Loucy (cell line): ENCODE results near the gene ACVR1B.

Source experiments
- H2AFZ ChIP-seq: fragments of 200-600 bp; sonication (generic); 2 replicates; pipeline ENCODE4 v1.6.0; 2016; ENCODE audit warnings: antibody characterized with exemption, mild to moderate bottlenecking, low read length, moderate library complexity
- H3F3A ChIP-seq: fragments of 200-600 bp; 2 replicates; pipeline ENCODE4 v1.6.0; 2016; ENCODE audit warnings: antibody characterized with exemption, low read depth, mild to moderate bottlenecking
- H3K27me3 ChIP-seq: fragments of 200-600 bp; sonication (generic); 2 replicates; pipeline ENCODE4 v1.6.1; 2014; ENCODE audit warnings: low read length, mild to moderate bottlenecking; ENCODE audit not compliant: insufficient read depth, poor library complexity, severe bottlenecking
- H3K36me3 ChIP-seq: fragments of 200-600 bp; sonication (generic); 2 replicates; pipeline ENCODE4 v1.6.1; 2016; ENCODE audit warnings: low read length; ENCODE audit not compliant: insufficient read depth
- H3K4me1 ChIP-seq: fragments of 200-600 bp; sonication (generic); 2 replicates; pipeline ENCODE4 v1.5.1; 2014; ENCODE audit warnings: low read length, mild to moderate bottlenecking; ENCODE audit not compliant: insufficient read depth, poor library complexity, severe bottlenecking
- H3K4me2 ChIP-seq: fragments of 200-600 bp; sonication (generic); 2 replicates; pipeline ENCODE4 v1.6.0; 2014; ENCODE audit warnings: antibody characterized with exemption, low read length, low read depth, mild to moderate bottlenecking; ENCODE audit not compliant: poor library complexity, severe bottlenecking
- H3K4me3 ChIP-seq: fragments of 200-600 bp; sonication (generic); 2 replicates; pipeline ENCODE4 v1.5.1; 2014; ENCODE audit warnings: low read length, mild to moderate bottlenecking, mixed read lengths; ENCODE audit not compliant: poor library complexity, severe bottlenecking
- H3K79me2 ChIP-seq: fragments of 200-600 bp; sonication (generic); 2 replicates; pipeline ENCODE4 v1.6.1; 2014; ENCODE audit warnings: low read length; ENCODE audit not compliant: insufficient read depth
- H3K9ac ChIP-seq: fragments of 200-600 bp; sonication (generic); 2 replicates; pipeline ENCODE4 v1.6.0; 2014; ENCODE audit warnings: mild to moderate bottlenecking, low read depth, low read length, moderate library complexity; ENCODE audit not compliant: poor library complexity, severe bottlenecking
- H3K9me2 ChIP-seq: fragments of 200-600 bp; sonication (generic); replicated peaks from 2 replicates; pipeline ENCODE4 v1.6.1; 2016; ENCODE audit warnings: low read depth, low read length, mixed read lengths
- H3K9me3 ChIP-seq: fragments of 200-600 bp; sonication (generic); 2 replicates; pipeline ENCODE4 v1.6.1; 2014; ENCODE audit warnings: mild to moderate bottlenecking, antibody characterized with exemption, low read length, low read depth; ENCODE audit not compliant: insufficient read depth
- H4K20me1 ChIP-seq: fragments of 200-600 bp; sonication (generic); 2 replicates; pipeline ENCODE4 v1.6.0; 2014; ENCODE audit warnings: antibody characterized with exemption, low read length, mild to moderate bottlenecking; ENCODE audit not compliant: insufficient read depth, poor library complexity, severe bottlenecking
- EZH2phosphoT487 ChIP-seq: fragments of 200-600 bp; IDR thresholded peaks from 2 replicates; pipeline ENCODE4 v1.6.1; 2018; ENCODE audit warnings: antibody characterized with exemption, mild to moderate bottlenecking, moderate library complexity, borderline replicate concordance
- TF ChIP-seq, protein P1 (sequence below): fragments of 200-600 bp; sonication (generic); conservative IDR thresholded peaks from 2 replicates; pipeline ENCODE4 v1.5.1; 2014; ENCODE audit warnings: mild to moderate bottlenecking, antibody characterized with exemption, low read length

Gene ACVR1B

DNA sequence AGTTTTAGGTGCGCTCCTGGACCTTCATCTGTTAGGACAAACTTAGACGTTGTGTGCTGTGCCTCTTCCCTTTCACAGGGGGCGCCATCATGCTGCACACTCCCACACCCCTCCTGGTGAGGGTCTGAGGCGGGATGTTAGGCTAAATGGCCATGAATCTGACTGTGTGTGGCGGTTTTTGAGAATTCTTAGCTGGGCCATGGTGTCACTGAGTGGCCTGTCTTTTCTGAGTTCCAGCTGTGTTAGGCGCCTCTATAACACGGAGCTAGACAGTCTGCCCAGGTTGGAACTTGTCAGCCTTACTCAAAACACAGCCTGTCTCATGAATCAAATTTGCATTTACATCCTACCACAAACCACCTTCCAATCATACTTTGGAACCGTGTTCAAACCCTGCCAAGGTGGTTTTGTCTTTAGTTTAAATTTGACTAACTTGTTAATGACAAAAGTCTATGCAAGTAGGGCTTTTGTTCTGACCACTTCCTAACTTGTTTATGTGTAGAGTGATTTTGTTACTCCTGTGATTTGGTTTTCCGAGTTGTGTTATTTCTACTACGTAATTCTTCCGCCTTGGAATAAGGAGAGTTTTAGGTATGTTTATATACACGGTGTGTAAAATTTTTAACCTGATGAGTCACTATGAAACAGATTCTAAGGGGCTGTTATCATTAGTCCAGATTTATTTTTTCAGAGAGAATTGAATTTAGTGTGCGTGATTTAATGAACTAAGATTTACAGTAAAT is 19.6 kb downstream of the ACVR1B start:
- Histone ChIP-seq H3K36me3 (peaks cover 7% of the 10 kb centered on the region; the same call in 1 of the 2 replicates), H4K20me1 (peaks cover 27% of the 10 kb centered on the region), H2AFZ (no peak overlapping the region), H3F3A (peaks cover 7% of the 10 kb centered on the region), H3K9me3 (no peaks in the 10 kb centered on the region), H3K9me2 (no peaks in the 10 kb centered on the region), H3K9ac (peak overlapping the region; percentile 53), H3K79me2 (peaks cover 82% of the 10 kb centered on the region), H3K4me2 (peak overlapping the region; percentile 79), H3K4me1 (peaks cover 58% of the 10 kb centered on the region), H3K27me3 (no peaks in the 10 kb centered on the region), H3K4me3 (peak overlapping the region; percentile 61)
- no peak for TF ChIP-seq EZH2phosphoT487
- TF ChIP-seq, protein P1, sequence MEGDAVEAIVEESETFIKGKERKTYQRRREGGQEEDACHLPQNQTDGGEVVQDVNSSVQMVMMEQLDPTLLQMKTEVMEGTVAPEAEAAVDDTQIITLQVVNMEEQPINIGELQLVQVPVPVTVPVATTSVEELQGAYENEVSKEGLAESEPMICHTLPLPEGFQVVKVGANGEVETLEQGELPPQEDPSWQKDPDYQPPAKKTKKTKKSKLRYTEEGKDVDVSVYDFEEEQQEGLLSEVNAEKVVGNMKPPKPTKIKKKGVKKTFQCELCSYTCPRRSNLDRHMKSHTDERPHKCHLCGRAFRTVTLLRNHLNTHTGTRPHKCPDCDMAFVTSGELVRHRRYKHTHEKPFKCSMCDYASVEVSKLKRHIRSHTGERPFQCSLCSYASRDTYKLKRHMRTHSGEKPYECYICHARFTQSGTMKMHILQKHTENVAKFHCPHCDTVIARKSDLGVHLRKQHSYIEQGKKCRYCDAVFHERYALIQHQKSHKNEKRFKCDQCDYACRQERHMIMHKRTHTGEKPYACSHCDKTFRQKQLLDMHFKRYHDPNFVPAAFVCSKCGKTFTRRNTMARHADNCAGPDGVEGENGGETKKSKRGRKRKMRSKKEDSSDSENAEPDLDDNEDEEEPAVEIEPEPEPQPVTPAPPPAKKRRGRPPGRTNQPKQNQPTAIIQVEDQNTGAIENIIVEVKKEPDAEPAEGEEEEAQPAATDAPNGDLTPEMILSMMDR, result peak; percentile 95

DNA sequence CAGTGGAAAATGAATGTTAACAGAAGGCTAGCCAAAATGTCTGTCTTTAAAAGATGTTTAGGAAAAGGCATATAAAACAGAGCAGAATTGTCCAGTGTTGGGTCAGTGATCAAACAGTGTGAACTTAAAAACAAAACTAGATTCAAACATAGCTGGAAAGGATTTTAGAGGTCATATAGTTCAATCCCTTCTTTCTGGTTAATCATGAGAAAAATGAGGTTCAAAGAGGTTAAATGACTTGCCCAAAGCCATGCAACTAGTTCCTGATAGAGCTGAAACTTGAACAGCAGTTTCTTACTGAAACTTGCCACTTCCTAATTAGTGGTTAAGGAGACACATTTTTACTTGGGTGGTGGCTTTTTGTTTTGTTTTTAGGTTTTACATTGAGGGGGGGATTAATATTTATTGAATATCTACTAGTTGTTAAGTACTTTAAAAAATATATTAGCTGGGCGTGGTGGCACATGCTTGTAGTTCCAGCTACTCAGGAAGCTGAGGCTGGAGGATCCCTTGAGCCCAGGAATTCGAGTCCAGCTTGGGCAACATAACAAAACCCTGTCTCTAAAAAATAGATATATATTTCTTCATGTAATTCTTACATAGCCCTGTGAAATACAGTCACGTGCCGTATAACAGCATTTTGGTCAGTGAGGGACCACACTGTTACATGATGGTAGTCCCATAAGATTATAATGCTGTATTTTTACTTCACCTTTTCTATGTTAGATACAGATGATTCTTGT is 20.4 kb downstream of the ACVR1B start:
- no peaks in the 10 kb centered on the region for H3K9me2 ChIP-seq
- H3K4me1 ChIP-seq, result peaks cover 65% of the 10 kb centered on the region
- H3K27me3 ChIP-seq, result no peaks in the 10 kb centered on the region
- H3K9ac ChIP-seq, result peak overlapping the region; percentile 53
- H3K4me3 ChIP-seq, result peak overlapping the region; percentile 61
- H3K79me2 ChIP-seq, result peaks cover 74% of the 10 kb centered on the region
- peaks cover 7% of the 10 kb centered on the region for H3F3A ChIP-seq
- peak overlapping the region; percentile 79 for H3K4me2 ChIP-seq
- H3K36me3 ChIP-seq, result peaks cover 15% of the 10 kb centered on the region; the same call in 1 of the 2 replicates
- H2AFZ ChIP-seq, result no peak overlapping the region
- TF ChIP-seq, protein P1, result no peak
- no peak for TF ChIP-seq EZH2phosphoT487
- peaks cover 27% of the 10 kb centered on the region for H4K20me1 ChIP-seq
- no peaks in the 10 kb centered on the region for H3K9me3 ChIP-seq

DNA sequence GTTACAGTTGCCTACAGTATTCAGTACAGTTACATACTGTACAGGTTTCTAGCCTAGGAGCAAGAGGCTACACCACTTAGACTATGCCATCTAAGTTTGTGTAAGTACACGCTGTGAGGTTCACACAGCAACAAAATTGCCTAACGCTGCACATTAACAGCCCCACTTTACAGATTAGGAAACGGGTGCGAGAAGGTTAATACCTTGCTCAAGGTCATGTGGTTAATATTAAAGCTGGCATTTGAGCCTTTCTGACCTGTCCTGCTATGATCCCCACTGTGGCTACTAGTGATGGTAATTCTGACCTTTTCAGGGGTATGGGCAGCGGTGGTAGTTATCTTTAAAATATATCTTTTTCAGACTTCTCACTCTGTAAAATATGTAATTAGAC is 20.9 kb downstream of the ACVR1B start:
- no peak overlapping the region for H2AFZ ChIP-seq
- no peaks in the 10 kb centered on the region for H3K27me3 ChIP-seq
- H3K9ac ChIP-seq, result peak overlapping the region; percentile 53
- peaks cover 7% of the 10 kb centered on the region for H3F3A ChIP-seq
- TF ChIP-seq, protein P1, result no peak
- no peak for TF ChIP-seq EZH2phosphoT487
- peaks cover 67% of the 10 kb centered on the region for H3K4me1 ChIP-seq
- H3K9me2 ChIP-seq, result no peaks in the 10 kb centered on the region
- peak overlapping the region; percentile 61 for H3K4me3 ChIP-seq
- H3K9me3 ChIP-seq, result no peaks in the 10 kb centered on the region
- H3K36me3 ChIP-seq, result peaks cover 18% of the 10 kb centered on the region; the same call in 1 of the 2 replicates
- H4K20me1 ChIP-seq, result peaks cover 27% of the 10 kb centered on the region
- H3K4me2 ChIP-seq, result peak overlapping the region; percentile 79
- H3K79me2 ChIP-seq, result peaks cover 72% of the 10 kb centered on the region
